Panc1 (cell line): ENCODE measurements around the gene TAF5.

Experiments
- CTCF ChIP-seq: fragments of 450-650 bp; IDR thresholded peaks from 2 replicates; pipeline ENCODE4 v1.5.1; 2017; ENCODE audit warnings: mild to moderate bottlenecking
- POLR2AphosphoS5 ChIP-seq: IDR thresholded peaks from 2 replicates; pipeline ENCODE4 v1.6.1; 2012; ENCODE audit warnings: mild to moderate bottlenecking, low read depth, low read length, moderate library complexity
- SIN3A ChIP-seq: IDR thresholded peaks from 2 replicates; pipeline ENCODE4 v1.6.1; 2012; ENCODE audit warnings: low read depth, mild to moderate bottlenecking, low read length, moderate library complexity, borderline replicate concordance; ENCODE audit not compliant: insufficient read depth
- TCF7L2 ChIP-seq: IDR thresholded peaks from 2 replicates; pipeline ENCODE4 v1.6.1; 2011; ENCODE audit warnings: mild to moderate bottlenecking, low read depth, low read length, inconsistent platforms
- TF ChIP-seq, protein P1 (sequence below), 2 experiments: IDR thresholded peaks; 2 replicates each; pipeline ENCODE4 v1.6.1; 2011 to 2012; ENCODE audit warnings: low read depth in 2 of 2, control low read depth in 1 of 2, low read length in 1 of 2, mild to moderate bottlenecking in 1 of 2, moderate library complexity in 1 of 2; ENCODE audit not compliant: insufficient read depth in 1 of 2

DNA sequence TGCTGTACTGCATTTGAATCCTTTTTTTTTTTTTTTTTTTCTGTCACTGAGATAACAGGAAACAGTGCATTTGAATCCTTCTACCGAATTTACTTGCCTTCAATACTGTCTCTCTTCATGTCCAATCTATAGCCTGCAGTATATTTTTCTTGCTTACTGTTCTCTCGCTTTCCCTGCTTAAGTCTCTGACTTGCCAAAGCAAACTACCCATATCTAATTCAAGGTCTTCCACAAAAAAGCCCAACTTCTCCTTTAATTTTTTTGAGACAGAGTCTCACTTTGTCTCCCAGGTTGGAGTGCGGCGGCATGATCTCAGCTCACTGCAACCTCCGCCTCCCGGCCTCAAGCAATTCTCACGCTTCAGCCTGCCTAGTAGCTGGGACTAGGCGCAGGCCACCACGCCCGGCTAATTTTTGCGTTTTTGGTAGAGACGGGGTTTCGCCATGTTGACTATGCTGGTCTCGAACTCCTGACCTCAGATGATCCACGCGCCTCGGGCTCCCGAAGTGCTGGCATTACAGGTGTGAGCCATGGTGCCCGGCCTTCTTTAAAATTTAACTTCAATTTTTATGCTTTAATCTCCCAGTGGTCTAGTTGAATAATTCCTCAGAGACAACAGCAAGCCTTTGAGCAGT, 29.5 kb downstream of the TAF5 start:
- no peak for TF ChIP-seq CTCF
- no peak for TF ChIP-seq POLR2AphosphoS5
- TF ChIP-seq, protein P1, sequence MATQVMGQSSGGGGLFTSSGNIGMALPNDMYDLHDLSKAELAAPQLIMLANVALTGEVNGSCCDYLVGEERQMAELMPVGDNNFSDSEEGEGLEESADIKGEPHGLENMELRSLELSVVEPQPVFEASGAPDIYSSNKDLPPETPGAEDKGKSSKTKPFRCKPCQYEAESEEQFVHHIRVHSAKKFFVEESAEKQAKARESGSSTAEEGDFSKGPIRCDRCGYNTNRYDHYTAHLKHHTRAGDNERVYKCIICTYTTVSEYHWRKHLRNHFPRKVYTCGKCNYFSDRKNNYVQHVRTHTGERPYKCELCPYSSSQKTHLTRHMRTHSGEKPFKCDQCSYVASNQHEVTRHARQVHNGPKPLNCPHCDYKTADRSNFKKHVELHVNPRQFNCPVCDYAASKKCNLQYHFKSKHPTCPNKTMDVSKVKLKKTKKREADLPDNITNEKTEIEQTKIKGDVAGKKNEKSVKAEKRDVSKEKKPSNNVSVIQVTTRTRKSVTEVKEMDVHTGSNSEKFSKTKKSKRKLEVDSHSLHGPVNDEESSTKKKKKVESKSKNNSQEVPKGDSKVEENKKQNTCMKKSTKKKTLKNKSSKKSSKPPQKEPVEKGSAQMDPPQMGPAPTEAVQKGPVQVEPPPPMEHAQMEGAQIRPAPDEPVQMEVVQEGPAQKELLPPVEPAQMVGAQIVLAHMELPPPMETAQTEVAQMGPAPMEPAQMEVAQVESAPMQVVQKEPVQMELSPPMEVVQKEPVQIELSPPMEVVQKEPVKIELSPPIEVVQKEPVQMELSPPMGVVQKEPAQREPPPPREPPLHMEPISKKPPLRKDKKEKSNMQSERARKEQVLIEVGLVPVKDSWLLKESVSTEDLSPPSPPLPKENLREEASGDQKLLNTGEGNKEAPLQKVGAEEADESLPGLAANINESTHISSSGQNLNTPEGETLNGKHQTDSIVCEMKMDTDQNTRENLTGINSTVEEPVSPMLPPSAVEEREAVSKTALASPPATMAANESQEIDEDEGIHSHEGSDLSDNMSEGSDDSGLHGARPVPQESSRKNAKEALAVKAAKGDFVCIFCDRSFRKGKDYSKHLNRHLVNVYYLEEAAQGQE (IDR thresholded peaks at IDR 0.05; ENCODE audit: insufficient read depth in 1 of 2, low read depth in 2 of 2, low read length in 1 of 2): no peak
- TF ChIP-seq SIN3A: no peak
- no peak for TF ChIP-seq TCF7L2
